HepG2 (cell line): ENCODE results near the gene ADARB2. TPM values are rescaled to one million over a fixed set of nuclear protein-coding genes. Genes with fewer than 3 reads are reported as not detected.

ENCODE experiments used
- ATAC-seq: fragments of 200-7000 bp; cut with Tn5 transposase; 3 replicates; pipeline ENCODE4 v1.9.1; 2020; ENCODE audit warnings: mild to moderate bottlenecking, moderate library complexity
- BruUV-seq: library from RNA; stranded (reverse); fragments of 400-500 nt; replicated peaks from 2 replicates; lab custom pipeline; 2021; lab: Mats Ljungman, UMichigan
- CTCF ChIA-PET: fragments of 300-600 bp; formaldehyde crosslinking; extraction: SDS; loops from one replicate; lab custom pipeline; 2021; ENCODE audit warnings: low total read pairs, inconsistent platforms, low intra/inter-chr PET ratio; lab: Yijun Ruan, JAX
- POLR2A ChIA-PET: fragments of 350-600 bp; sonication (Branson Sonifier 250); formaldehyde crosslinking; loops from one replicate; lab custom pipeline; 2020; ENCODE audit warnings: antibody characterized with exemption, inconsistent platforms; lab: Yijun Ruan, JAX
- DNase-seq: peaks from one replicate; pipeline ENCODE4 v3.0.0-alpha.2; 2015; ENCODE audit warnings: low spot score
- FAIRE-seq: peaks from 3 replicates; lab custom pipeline; 2011; peaks lifted over from hg19 to GRCh38; lab: Jason Lieb, UNC
- H2AFZ ChIP-seq: one replicate; pipeline ENCODE4 v1.6.1; 2011; ENCODE audit warnings: low read length, inconsistent platforms
- H3K27ac ChIP-seq: fragments of 300-600 bp; 3 replicates; pipeline ENCODE4 v1.8.0; 2011; ENCODE audit warnings: mixed run types, mild to moderate bottlenecking, mixed read lengths, low read length, inconsistent platforms; ENCODE audit not compliant: insufficient read depth; ENCODE audit errors: extremely low read length
- H3K27me3 ChIP-seq, 2 experiments: fragments of 200-600 bp in 1 of 2; 2 replicates in 1 of 2; 3 replicates in 1 of 2; pipeline versions ENCODE4 v1.6.0 to v1.8.0; 2011; ENCODE audit warnings: low read length in 2 of 2, mild to moderate bottlenecking in 2 of 2, moderate library complexity in 2 of 2, inconsistent platforms in 1 of 2; ENCODE audit not compliant: insufficient read depth in 2 of 2, control insufficient read depth in 1 of 2
- H3K36me3 ChIP-seq, 2 experiments: fragments of 200-600 bp in 1 of 2; replicated peaks in 1 of 2; 2 replicates in 1 of 2; 3 replicates in 1 of 2; pipeline versions ENCODE4 v1.5.1 to v1.8.0; 2011; ENCODE audit warnings: low read length in 2 of 2, inconsistent platforms in 1 of 2; ENCODE audit not compliant: insufficient read depth in 2 of 2, control insufficient read depth in 1 of 2
- H3K4me1 ChIP-seq: 2 replicates; pipeline ENCODE4 v1.5.1; 2012; ENCODE audit warnings: low read length, inconsistent platforms; ENCODE audit not compliant: insufficient read depth
- H3K4me2 ChIP-seq: 2 replicates; pipeline ENCODE4 v1.6.0; 2011; ENCODE audit warnings: low read depth, low read length, inconsistent platforms
- H3K4me3 ChIP-seq, 3 experiments: fragments of 200-600 bp in 1 of 3; sonication (generic), shearing (Covaris generic) in 1 of 3; replicated peaks in 1 of 3; 2 replicates each; pipeline ENCODE4 v1.5.1; 2011 to 2016; ENCODE audit warnings: low read length in 3 of 3, inconsistent platforms in 2 of 3, low read depth in 2 of 3, mild to moderate bottlenecking in 2 of 3, control low read depth in 1 of 3, mixed read lengths in 1 of 3; ENCODE audit not compliant: insufficient read depth in 1 of 3
- H3K79me2 ChIP-seq: one replicate; pipeline ENCODE4 v1.6.1; 2011; ENCODE audit warnings: low read length, inconsistent platforms; ENCODE audit not compliant: insufficient read depth
- H3K9ac ChIP-seq: 2 replicates; pipeline ENCODE4 v1.6.0; 2011; ENCODE audit warnings: mild to moderate bottlenecking, low read depth, low read length, inconsistent platforms; ENCODE audit not compliant: insufficient read depth
- H3K9me3 ChIP-seq: 2 replicates; pipeline ENCODE4 v1.5.1; 2012; ENCODE audit warnings: mild to moderate bottlenecking, low read length
- H4K20me1 ChIP-seq: 2 replicates; pipeline ENCODE4 v1.6.0; 2011; ENCODE audit warnings: inconsistent platforms, mild to moderate bottlenecking, low read length, moderate library complexity; ENCODE audit not compliant: insufficient read depth
- ARHGAP35 ChIP-seq: sonication (generic); formaldehyde crosslinking; IDR thresholded peaks from 2 replicates; pipeline ENCODE4 v1.9.0; 2022; ENCODE audit warnings: mild to moderate bottlenecking, inconsistent platforms, moderate library complexity, missing genetic modification reagents, borderline replicate concordance
- MNT ChIP-seq: fragments of 450-650 bp; IDR thresholded peaks from 2 replicates; pipeline ENCODE4 v1.6.1; 2016
- TFE3 ChIP-seq: IDR thresholded peaks from 2 replicates; pipeline ENCODE4 v1.6.1; 2016
- WGBS: methylation state at CpG from one replicate; pipeline ENCODE4 v1.1.6; 2017; ENCODE audit warnings: low lambda C conversion rate; 5-methylcytosine and 5-hydroxymethylcytosine counted together
- in situ Hi-C: cut with HindIII; loops from 2 replicates; pipeline ENCODE4 v1.10.0; 2017; ENCODE audit warnings: low pct_unique_long_range_greater_than_20kb; ENCODE audit not compliant: extremely low pct_ligation_motif_present
- intact Hi-C: fragments of 100-400 bp; cut with micrococcal nuclease; formaldehyde crosslinking; loops from one replicate; pipeline ENCODE4 v1.10.0; 2022; ENCODE audit not compliant: unreplicated experiment
- polyA plus RNA-seq, 8 experiments: library from polyadenylated mRNA; depleted of rRNA in 3 of 8; stranded (reverse) in 7 of 8; unstranded in 1 of 8; fragments of >200 nt; fragmentation: Illumina TruSeq in 4 of 8; extraction: Trizol in 4 of 8; gene quantifications; 2 replicates each; pipeline versions ENCODE4 v1.2.1 to v1.2.3, GENCODE V29; 2011 to 2016; ENCODE audit warnings: low read depth in 4 of 8, missing spikeins in 1 of 8, mixed read lengths in 1 of 8; ENCODE audit not compliant: insufficient read depth in 1 of 8
- total RNA-seq, 5 experiments: library from RNA; depleted of rRNA; stranded (reverse); fragments of >200 nt; fragmentation: Illumina TruSeq; extraction: Trizol; gene quantifications; 2 replicates each; pipeline ENCODE4 v1.2.3, GENCODE V29; 2016; ENCODE audit warnings: low read depth in 1 of 5
- TF ChIP-seq, protein P1 (sequence below): sonication (generic); formaldehyde crosslinking; IDR thresholded peaks from 2 replicates; pipeline ENCODE4 v1.8.0; 2023; ENCODE audit warnings: mild to moderate bottlenecking, missing genetic modification reagents
- TF ChIP-seq, protein P2 (sequence below): sonication (generic); formaldehyde crosslinking; IDR thresholded peaks from 2 replicates; pipeline ENCODE4 v1.8.0; 2022; ENCODE audit warnings: missing genetic modification reagents, low read depth, mild to moderate bottlenecking, borderline replicate concordance

Gene ADARB2
- total and polyA plus RNA-seq, 2 of the 13 experiments (the other 11 are each of a cell fraction or from before 2014, with no cell fraction given): not detected

DNA sequence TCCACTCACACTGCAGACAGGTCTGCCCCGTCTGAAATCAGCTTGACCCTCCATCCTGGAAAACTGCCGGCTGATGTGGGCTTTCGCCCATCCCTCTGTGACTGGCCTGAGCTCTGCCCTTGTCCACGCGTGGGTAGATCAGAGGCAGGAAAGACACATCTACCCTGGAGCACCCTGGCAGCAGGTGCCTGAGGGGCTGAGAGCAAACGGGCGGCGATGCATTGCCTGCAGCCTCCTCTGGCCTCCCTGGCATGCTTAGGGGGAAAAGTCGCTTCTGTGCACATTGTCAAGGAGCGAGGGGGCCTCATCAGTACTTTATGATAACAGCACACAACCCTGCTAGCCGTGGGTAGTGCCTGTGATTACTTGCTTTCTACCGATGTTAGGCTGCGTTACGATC is 109.4 kb downstream of the ADARB2 start:
- no peak for DNase-seq
- H3K36me3 ChIP-seq: no peaks in the 10 kb centered on the region
- H2AFZ ChIP-seq: no peak overlapping the region
- H3K4me2 ChIP-seq: no peak overlapping the region
- no peak for FAIRE-seq
- no peak overlapping the region for H3K4me3 ChIP-seq
- TF ChIP-seq MNT (no peak), ARHGAP35 (CRISPR knock-in tag) (no peak), TFE3 (no peak)
- TF ChIP-seq, protein P1, sequence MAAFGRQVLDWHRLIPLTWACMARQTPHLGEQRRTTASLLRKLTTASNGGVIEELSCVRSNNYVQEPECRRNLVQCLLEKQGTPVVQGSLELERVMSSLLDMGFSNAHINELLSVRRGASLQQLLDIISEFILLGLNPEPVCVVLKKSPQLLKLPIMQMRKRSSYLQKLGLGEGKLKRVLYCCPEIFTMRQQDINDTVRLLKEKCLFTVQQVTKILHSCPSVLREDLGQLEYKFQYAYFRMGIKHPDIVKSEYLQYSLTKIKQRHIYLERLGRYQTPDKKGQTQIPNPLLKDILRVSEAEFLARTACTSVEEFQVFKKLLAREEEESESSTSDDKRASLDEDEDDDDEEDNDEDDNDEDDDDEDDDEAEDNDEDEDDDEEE (CRISPR knock-in tag): no peak
- TF ChIP-seq, protein P2, sequence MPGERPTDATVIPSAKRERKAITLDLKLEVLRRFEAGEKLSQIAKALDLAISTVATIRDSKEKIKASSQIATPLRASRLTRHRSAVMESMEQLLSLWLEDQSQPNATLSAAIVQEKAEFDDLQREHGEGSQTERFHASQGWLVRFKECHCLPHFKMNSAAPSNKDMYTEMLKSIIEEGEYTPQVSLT (CRISPR knock-in tag): no peak
- TF ChIP-seq, all 625 proteins: peak for 0
- no peaks in the 10 kb centered on the region for H3K9me3 ChIP-seq
- WGBS: 40% methylated on average over 9 of the region's 14 CpGs
- no TSS peak for BruUV-seq
- CTCF ChIA-PET: no interaction called here
- ATAC-seq: no peak
- intact Hi-C loops: no loop called here
- peaks cover 3 to 39% of the 10 kb centered on the region in 2 experiments; a peak in 3 of 5 replicates for H3K27me3 ChIP-seq
- POLR2A ChIA-PET: no interaction called here
- in situ Hi-C loops: no loop called here
- H3K79me2 ChIP-seq: no peaks in the 10 kb centered on the region
- H3K27ac ChIP-seq: no peak overlapping the region
- H4K20me1 ChIP-seq: no peaks in the 10 kb centered on the region
- H3K9ac ChIP-seq: no peak overlapping the region
- H3K4me1 ChIP-seq: no peaks in the 10 kb centered on the region
